GM23338 (cell line): ENCODE measurements around the gene BMS1. TPM values are rescaled to one million over a fixed set of nuclear protein-coding genes. Genes with fewer than 3 reads are reported as not detected.

Source experiments
- ATAC-seq: fragments of 200-7000 bp; cut with Tn5 transposase; 3 replicates; pipeline ENCODE4 v1.9.1; 2020
- DNase-seq: peaks from one replicate; pipeline ENCODE4 v3.0.0-alpha.2; 2015; ENCODE audit warnings: low spot score
- H2AFZ ChIP-seq: fragments of 200-600 bp; sonication (generic); 2 replicates; pipeline ENCODE4 v1.8.0; 2016; ENCODE audit warnings: antibody characterized with exemption, mild to moderate bottlenecking, moderate library complexity
- H3F3A ChIP-seq: fragments of 200-600 bp; sonication (generic); replicated peaks from 2 replicates; pipeline ENCODE4 v1.8.0; 2017; ENCODE audit warnings: antibody characterized with exemption, mixed run types, low read depth
- H3K27ac ChIP-seq: fragments of 200-600 bp; sonication (generic); 2 replicates; pipeline ENCODE4 v1.6.1; 2016; ENCODE audit warnings: low read depth
- H3K27me3 ChIP-seq: fragments of 200-600 bp; sonication (generic); 2 replicates; pipeline ENCODE4 v1.8.0; 2016; ENCODE audit warnings: mild to moderate bottlenecking, mixed run types, moderate library complexity; ENCODE audit not compliant: insufficient read depth
- H3K36me3 ChIP-seq: fragments of 200-600 bp; sonication (generic); 2 replicates; pipeline ENCODE4 v1.8.0; 2016; ENCODE audit warnings: mild to moderate bottlenecking; ENCODE audit not compliant: insufficient read depth
- H3K4me1 ChIP-seq: fragments of 200-600 bp; sonication (generic); 2 replicates; pipeline ENCODE4 v1.8.0; 2016; ENCODE audit warnings: mild to moderate bottlenecking, moderate library complexity; ENCODE audit not compliant: insufficient read depth
- H3K4me2 ChIP-seq: fragments of 200-600 bp; sonication (generic); 2 replicates; pipeline ENCODE4 v1.7.1; 2017; ENCODE audit warnings: mixed run types
- H3K4me3 ChIP-seq: fragments of 200-600 bp; sonication (generic); 2 replicates; pipeline ENCODE4 v1.6.1; 2016; ENCODE audit warnings: mixed run types
- H3K79me2 ChIP-seq: fragments of 200-600 bp; sonication (generic); replicated peaks from 2 replicates; pipeline ENCODE4 v1.8.0; 2017; ENCODE audit warnings: mild to moderate bottlenecking; ENCODE audit not compliant: insufficient read depth
- H3K9me2 ChIP-seq: fragments of 200-600 bp; sonication (generic); 2 replicates; pipeline ENCODE4 v1.8.0; 2017; ENCODE audit not compliant: insufficient read depth
- H4K20me1 ChIP-seq: fragments of 200-600 bp; sonication (generic); replicated peaks from 2 replicates; pipeline ENCODE4 v1.8.0; 2017; ENCODE audit warnings: mild to moderate bottlenecking; ENCODE audit not compliant: insufficient read depth
- H3K27ac Mint-ChIP-seq: 2 replicates; pipeline ENCODE4 v1.8.0; 2020; ENCODE audit warnings: inconsistent platforms, mild to moderate bottlenecking, moderate library complexity, mixed read lengths
- H3K27me3 Mint-ChIP-seq: 3 replicates; pipeline ENCODE4 v1.8.0; 2022; ENCODE audit warnings: low read depth, mild to moderate bottlenecking, moderate library complexity, mixed read lengths, inconsistent platforms; ENCODE audit not compliant: insufficient read depth, poor library complexity
- H3K36me3 Mint-ChIP-seq: 3 replicates; pipeline ENCODE4 v1.8.0; 2021; ENCODE audit warnings: low read depth, mild to moderate bottlenecking, inconsistent platforms, moderate library complexity, mixed read lengths
- H3K4me1 Mint-ChIP-seq: 3 replicates; pipeline ENCODE4 v1.8.0; 2020; ENCODE audit warnings: mild to moderate bottlenecking, inconsistent platforms, mixed read lengths
- H3K4me3 Mint-ChIP-seq: 3 replicates; pipeline ENCODE4 v1.8.0; 2021; ENCODE audit warnings: moderate library complexity, mild to moderate bottlenecking, inconsistent platforms, mixed read lengths
- H3K9me3 Mint-ChIP-seq: 3 replicates; pipeline ENCODE4 v1.8.0; 2020; ENCODE audit warnings: moderate library complexity, mild to moderate bottlenecking, inconsistent platforms, mixed read lengths
- EZH2 ChIP-seq: fragments of 200-600 bp; sonication (generic); IDR thresholded peaks from one replicate; pipeline ENCODE4 v1.8.0; 2017; ENCODE audit warnings: antibody characterized with exemption, mild to moderate bottlenecking, low read depth; ENCODE audit not compliant: unreplicated experiment
- EZH2phosphoT487 ChIP-seq: fragments of 200-600 bp; sonication (generic); IDR thresholded peaks from one replicate; pipeline ENCODE4 v1.8.1; 2018; ENCODE audit warnings: antibody characterized with exemption; ENCODE audit not compliant: unreplicated experiment
- JUNB ChIP-seq: IDR thresholded peaks from one replicate; pipeline ENCODE4 v1.6.1; 2016; ENCODE audit warnings: antibody characterized with exemption; ENCODE audit not compliant: unreplicated experiment
- NANOG ChIP-seq: IDR thresholded peaks from 2 replicates; pipeline ENCODE4 v1.6.1; 2016; ENCODE audit warnings: antibody characterized with exemption, borderline replicate concordance
- polyA plus RNA-seq: library from polyadenylated mRNA; unstranded; fragments of >200 nt; fragmentation: Nextera tagmentation; extraction: Ambion mirVana; gene quantifications from 2 replicates; pipeline ENCODE4 v1.2.1, GENCODE V29; 2016
- total RNA-seq: library from RNA; depleted of rRNA; stranded (reverse); fragments of >200 nt; shearing (Covaris generic); gene quantifications from 2 replicates; pipeline ENCODE4 v1.2.3, GENCODE V29; 2014
- TF ChIP-seq, protein P1 (sequence below): IDR thresholded peaks from 2 replicates; pipeline ENCODE4 v1.6.1; 2016; ENCODE audit warnings: antibody characterized with exemption
- TF ChIP-seq, protein P2 (sequence below), 2 experiments: fragments of 200-600 bp in 1 of 2; sonication (generic) in 1 of 2; conservative IDR thresholded peaks; 2 replicates each; pipeline versions ENCODE4 v1.5.1 to v1.6.1; 2016 to 2017; ENCODE audit warnings: antibody characterized with exemption in 2 of 2, low read depth in 2 of 2, mild to moderate bottlenecking in 2 of 2, moderate library complexity in 1 of 2
- TF ChIP-seq, protein P3 (sequence below): IDR thresholded peaks from one replicate; pipeline ENCODE4 v1.6.1; 2018; ENCODE audit warnings: antibody characterized with exemption; ENCODE audit not compliant: unreplicated experiment

BMS1 gene
- total and polyA plus RNA-seq, 2 experiments from 2014 or later = 26.4 to 37.7 TPM

DNA sequence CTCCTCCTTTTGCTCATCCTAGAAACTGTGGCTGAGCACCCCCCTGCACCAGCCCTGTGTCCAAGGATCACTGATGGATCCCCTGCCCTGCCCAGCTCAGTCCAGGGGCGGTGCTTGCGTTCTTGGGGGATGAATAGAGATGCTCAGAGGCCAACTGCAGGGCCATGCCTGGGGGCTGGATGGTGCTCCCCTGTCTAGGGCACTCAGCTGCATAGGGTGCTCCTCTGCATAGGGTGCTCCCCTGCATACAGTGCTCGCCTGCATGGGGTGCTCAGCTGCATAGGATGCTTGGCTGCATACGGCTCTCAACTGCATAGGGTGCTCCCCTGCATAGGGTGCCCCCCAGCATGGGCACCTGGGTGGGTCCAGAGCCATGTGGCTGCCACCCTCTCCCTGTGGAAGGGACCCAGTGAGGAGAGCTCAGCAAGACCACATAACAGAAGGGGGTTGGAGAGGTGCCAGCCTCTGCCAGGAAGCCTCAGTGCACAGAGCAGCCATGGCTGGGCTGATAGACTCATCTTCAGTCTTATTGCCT lies 95.0 kb downstream of the BMS1 start:
- Histone ChIP-seq H4K20me1 (no peaks in the 10 kb centered on the region), H3K27me3 (no peaks in the 10 kb centered on the region), H3K36me3 (no peaks in the 10 kb centered on the region), H2AFZ (no peak overlapping the region), H3K4me1 (no peaks in the 10 kb centered on the region), H3K4me3 (no peak overlapping the region), H3K9me2 (no peaks in the 10 kb centered on the region), H3K4me2 (no peak overlapping the region), H3K27ac (no peak overlapping the region), H3K79me2 (no peaks in the 10 kb centered on the region), H3F3A (no peaks in the 10 kb centered on the region)
- H3K9me3 Mint-ChIP-seq = peaks cover 10% of the 10 kb centered on the region
- peaks cover 3% of the 10 kb centered on the region; the same call in 1 of the 3 replicates for H3K36me3 Mint-ChIP-seq
- no peak for ATAC-seq
- DNase-seq = no peak
- TF ChIP-seq NANOG (no peak), JUNB (no peak), EZH2 (no peak), EZH2phosphoT487 (no peak)
- TF ChIP-seq, protein P1, sequence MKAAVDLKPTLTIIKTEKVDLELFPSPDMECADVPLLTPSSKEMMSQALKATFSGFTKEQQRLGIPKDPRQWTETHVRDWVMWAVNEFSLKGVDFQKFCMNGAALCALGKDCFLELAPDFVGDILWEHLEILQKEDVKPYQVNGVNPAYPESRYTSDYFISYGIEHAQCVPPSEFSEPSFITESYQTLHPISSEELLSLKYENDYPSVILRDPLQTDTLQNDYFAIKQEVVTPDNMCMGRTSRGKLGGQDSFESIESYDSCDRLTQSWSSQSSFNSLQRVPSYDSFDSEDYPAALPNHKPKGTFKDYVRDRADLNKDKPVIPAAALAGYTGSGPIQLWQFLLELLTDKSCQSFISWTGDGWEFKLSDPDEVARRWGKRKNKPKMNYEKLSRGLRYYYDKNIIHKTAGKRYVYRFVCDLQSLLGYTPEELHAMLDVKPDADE = no peak
- TF ChIP-seq, protein P2, sequence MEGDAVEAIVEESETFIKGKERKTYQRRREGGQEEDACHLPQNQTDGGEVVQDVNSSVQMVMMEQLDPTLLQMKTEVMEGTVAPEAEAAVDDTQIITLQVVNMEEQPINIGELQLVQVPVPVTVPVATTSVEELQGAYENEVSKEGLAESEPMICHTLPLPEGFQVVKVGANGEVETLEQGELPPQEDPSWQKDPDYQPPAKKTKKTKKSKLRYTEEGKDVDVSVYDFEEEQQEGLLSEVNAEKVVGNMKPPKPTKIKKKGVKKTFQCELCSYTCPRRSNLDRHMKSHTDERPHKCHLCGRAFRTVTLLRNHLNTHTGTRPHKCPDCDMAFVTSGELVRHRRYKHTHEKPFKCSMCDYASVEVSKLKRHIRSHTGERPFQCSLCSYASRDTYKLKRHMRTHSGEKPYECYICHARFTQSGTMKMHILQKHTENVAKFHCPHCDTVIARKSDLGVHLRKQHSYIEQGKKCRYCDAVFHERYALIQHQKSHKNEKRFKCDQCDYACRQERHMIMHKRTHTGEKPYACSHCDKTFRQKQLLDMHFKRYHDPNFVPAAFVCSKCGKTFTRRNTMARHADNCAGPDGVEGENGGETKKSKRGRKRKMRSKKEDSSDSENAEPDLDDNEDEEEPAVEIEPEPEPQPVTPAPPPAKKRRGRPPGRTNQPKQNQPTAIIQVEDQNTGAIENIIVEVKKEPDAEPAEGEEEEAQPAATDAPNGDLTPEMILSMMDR (conservative IDR thresholded peaks at IDR 0.05; ENCODE audit: low read depth in 2 of 2) = no peak
- TF ChIP-seq, protein P3, sequence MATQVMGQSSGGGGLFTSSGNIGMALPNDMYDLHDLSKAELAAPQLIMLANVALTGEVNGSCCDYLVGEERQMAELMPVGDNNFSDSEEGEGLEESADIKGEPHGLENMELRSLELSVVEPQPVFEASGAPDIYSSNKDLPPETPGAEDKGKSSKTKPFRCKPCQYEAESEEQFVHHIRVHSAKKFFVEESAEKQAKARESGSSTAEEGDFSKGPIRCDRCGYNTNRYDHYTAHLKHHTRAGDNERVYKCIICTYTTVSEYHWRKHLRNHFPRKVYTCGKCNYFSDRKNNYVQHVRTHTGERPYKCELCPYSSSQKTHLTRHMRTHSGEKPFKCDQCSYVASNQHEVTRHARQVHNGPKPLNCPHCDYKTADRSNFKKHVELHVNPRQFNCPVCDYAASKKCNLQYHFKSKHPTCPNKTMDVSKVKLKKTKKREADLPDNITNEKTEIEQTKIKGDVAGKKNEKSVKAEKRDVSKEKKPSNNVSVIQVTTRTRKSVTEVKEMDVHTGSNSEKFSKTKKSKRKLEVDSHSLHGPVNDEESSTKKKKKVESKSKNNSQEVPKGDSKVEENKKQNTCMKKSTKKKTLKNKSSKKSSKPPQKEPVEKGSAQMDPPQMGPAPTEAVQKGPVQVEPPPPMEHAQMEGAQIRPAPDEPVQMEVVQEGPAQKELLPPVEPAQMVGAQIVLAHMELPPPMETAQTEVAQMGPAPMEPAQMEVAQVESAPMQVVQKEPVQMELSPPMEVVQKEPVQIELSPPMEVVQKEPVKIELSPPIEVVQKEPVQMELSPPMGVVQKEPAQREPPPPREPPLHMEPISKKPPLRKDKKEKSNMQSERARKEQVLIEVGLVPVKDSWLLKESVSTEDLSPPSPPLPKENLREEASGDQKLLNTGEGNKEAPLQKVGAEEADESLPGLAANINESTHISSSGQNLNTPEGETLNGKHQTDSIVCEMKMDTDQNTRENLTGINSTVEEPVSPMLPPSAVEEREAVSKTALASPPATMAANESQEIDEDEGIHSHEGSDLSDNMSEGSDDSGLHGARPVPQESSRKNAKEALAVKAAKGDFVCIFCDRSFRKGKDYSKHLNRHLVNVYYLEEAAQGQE = no peak
- no peak overlapping the region for H3K4me3 Mint-ChIP-seq
- peaks cover 6% of the 10 kb centered on the region for H3K27me3 Mint-ChIP-seq
- no peak overlapping the region for H3K27ac Mint-ChIP-seq
- H3K4me1 Mint-ChIP-seq = peaks cover 8% of the 10 kb centered on the region

DNA sequence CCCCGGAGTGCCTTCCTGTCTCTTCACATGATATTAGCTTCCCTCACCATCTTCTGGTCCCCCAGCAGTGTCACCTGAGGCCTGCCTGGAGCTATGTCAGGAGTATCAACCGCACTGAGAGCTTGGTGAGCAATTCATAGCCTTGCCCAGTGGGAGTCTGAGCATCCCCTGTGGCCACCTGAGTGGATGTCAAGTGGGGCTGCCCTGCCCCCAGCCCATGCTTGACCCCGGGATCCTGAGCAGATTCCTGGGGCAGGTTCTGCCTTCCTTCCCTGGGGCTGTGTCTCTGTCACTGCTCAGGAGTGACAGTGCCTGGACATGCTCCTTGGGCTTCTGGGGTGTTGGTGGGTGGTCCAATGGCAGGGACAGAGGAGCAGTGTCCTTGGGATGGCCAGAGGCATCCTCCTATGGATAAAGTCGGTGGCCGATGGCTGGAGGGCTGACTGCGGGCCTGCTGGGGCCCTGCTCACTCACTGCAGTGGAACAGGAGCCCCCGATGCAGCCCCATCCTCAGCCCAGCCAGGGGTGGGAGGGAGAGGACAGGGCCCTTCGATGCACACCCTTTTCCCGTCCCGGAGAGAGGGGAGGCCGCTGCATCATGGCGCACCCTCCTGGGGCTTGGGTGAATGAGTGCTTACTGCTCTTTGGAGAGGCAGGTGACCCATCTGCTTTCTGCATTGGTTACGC lies 95.7 kb downstream of the BMS1 start:
- H3K9me3 Mint-ChIP-seq = peaks cover 13% of the 10 kb centered on the region
- Histone ChIP-seq H3K36me3 (no peaks in the 10 kb centered on the region), H4K20me1 (no peaks in the 10 kb centered on the region), H3K27me3 (no peaks in the 10 kb centered on the region), H3K4me1 (no peaks in the 10 kb centered on the region), H3K79me2 (no peaks in the 10 kb centered on the region), H3F3A (no peaks in the 10 kb centered on the region), H3K9me2 (no peaks in the 10 kb centered on the region), H3K4me3 (no peak overlapping the region), H3K4me2 (no peak overlapping the region), H3K27ac (no peak overlapping the region), H2AFZ (no peak overlapping the region)
- ATAC-seq (no peak), DNase-seq (no peak)
- H3K36me3 Mint-ChIP-seq = peaks cover 3% of the 10 kb centered on the region; the same call in 1 of the 3 replicates
- no peak overlapping the region for H3K27ac Mint-ChIP-seq
- H3K4me1 Mint-ChIP-seq = peaks cover 8% of the 10 kb centered on the region
- no peak overlapping the region for H3K4me3 Mint-ChIP-seq
- no peak for TF ChIP-seq EZH2
- TF ChIP-seq JUNB = no peak
- TF ChIP-seq, protein P2 (conservative IDR thresholded peaks at IDR 0.05; ENCODE audit: low read depth in 2 of 2) = no peak
- TF ChIP-seq NANOG = no peak
- H3K27me3 Mint-ChIP-seq = peaks cover 7% of the 10 kb centered on the region
